GM23338 (cell line): ENCODE measurements around the gene RNASEH2C. TPM values are rescaled to one million over a fixed set of nuclear protein-coding genes. Genes with fewer than 3 reads are reported as not detected.

Experiments used
- polyA plus RNA-seq: library from polyadenylated mRNA; unstranded; fragments of >200 nt; fragmentation: Nextera tagmentation; extraction: Ambion mirVana; gene quantifications from 2 replicates; pipeline ENCODE4 v1.2.1, GENCODE V29; 2016
- small RNA-seq: library from RNA; depleted of rRNA; stranded (forward); fragments of <200 nt; gene quantifications from one replicate; pipeline ENCODE3, GENCODE V24; 2014; ENCODE audit warnings: low replicate concordance
- total RNA-seq: library from RNA; depleted of rRNA; stranded (reverse); fragments of >200 nt; shearing (Covaris generic); gene quantifications from 2 replicates; pipeline ENCODE4 v1.2.3, GENCODE V29; 2014; rRNA removed

RNASEH2C gene
- total and polyA plus RNA-seq, 2 experiments from 2014 or later = 37.8 to 73.2 TPM

Small RNA genes within 50 kb of the gene (small RNA-seq; reads per million reads assigned to genes)
- gene RN7SL309P = not detected

Other genes starting within 250 kb of the RNASEH2C start
- 1,789 and 2,206 TPM in 2 replicates for gene MALAT1, start 221.8 kb downstream of the RNASEH2C start, total RNA-seq
- 4,618 and 6,020 TPM in 2 replicates for gene MALAT1, start 221.8 kb downstream of the RNASEH2C start, polyA plus RNA-seq
- gene SCYL1, start 195.7 kb downstream of the RNASEH2C start, total RNA-seq = 55.1 and 66.1 TPM in 2 replicates
- gene SCYL1, start 195.7 kb downstream of the RNASEH2C start, polyA plus RNA-seq = 52.7 and 61.7 TPM in 2 replicates
- gene LTBP3, start 162.4 kb downstream of the RNASEH2C start, total RNA-seq = 29.2 and 29.8 TPM in 2 replicates
- gene LTBP3, start 162.4 kb downstream of the RNASEH2C start, polyA plus RNA-seq = 9.5 and 11.9 TPM in 2 replicates
- 78.1 and 78.6 TPM in 2 replicates for gene ZNRD2, start 150.3 kb downstream of the RNASEH2C start, total RNA-seq
- 140 and 148 TPM in 2 replicates for gene ZNRD2, start 150.3 kb downstream of the RNASEH2C start, polyA plus RNA-seq
- 16.0 and 18.2 TPM in 2 replicates for gene FAM89B, start 148.3 kb downstream of the RNASEH2C start, total RNA-seq
- 13.0 and 13.9 TPM in 2 replicates for gene FAM89B, start 148.3 kb downstream of the RNASEH2C start, polyA plus RNA-seq
- 10.9 and 12.6 TPM in 2 replicates for gene EHBP1L1, start 144.7 kb downstream of the RNASEH2C start, total RNA-seq
- 1.4 and 2.9 TPM in 2 replicates for gene EHBP1L1, start 144.7 kb downstream of the RNASEH2C start, polyA plus RNA-seq
- gene KCNK7, start 125.0 kb downstream of the RNASEH2C start, total RNA-seq = not detected in 2 replicates
- 0.24 and 0.60 TPM in 2 replicates for gene KCNK7, start 125.0 kb downstream of the RNASEH2C start, polyA plus RNA-seq
- 32.8 and 38.6 TPM in 2 replicates for gene MAP3K11, start 106.6 kb downstream of the RNASEH2C start, total RNA-seq
- 19.8 and 20.8 TPM in 2 replicates for gene MAP3K11, start 106.6 kb downstream of the RNASEH2C start, polyA plus RNA-seq
- 41.2 and 52.2 TPM in 2 replicates for gene PCNX3, start 105.0 kb downstream of the RNASEH2C start, total RNA-seq
- gene PCNX3, start 105.0 kb downstream of the RNASEH2C start, polyA plus RNA-seq = 7.3 and 8.7 TPM in 2 replicates
- 54.6 and 56.7 TPM in 2 replicates for gene SIPA1, start 82.7 kb downstream of the RNASEH2C start, total RNA-seq
- 50.1 and 75.5 TPM in 2 replicates for gene SIPA1, start 82.7 kb downstream of the RNASEH2C start, polyA plus RNA-seq
- 17.0 and 22.8 TPM in 2 replicates for gene RELA, start 57.9 kb downstream of the RNASEH2C start, total RNA-seq
- 12.9 and 18.5 TPM in 2 replicates for gene RELA, start 57.9 kb downstream of the RNASEH2C start, polyA plus RNA-seq
- gene KAT5, start 8.5 kb downstream of the RNASEH2C start, total RNA-seq = 33.3 and 40.4 TPM in 2 replicates
- 34.6 and 34.8 TPM in 2 replicates for gene KAT5, start 8.5 kb downstream of the RNASEH2C start, polyA plus RNA-seq
- 12.5 and 16.1 TPM in 2 replicates for gene AP5B1, start 60.2 kb upstream of the RNASEH2C start, total RNA-seq
- 3.1 TPM in 2 replicates for gene AP5B1, start 60.2 kb upstream of the RNASEH2C start, polyA plus RNA-seq
- gene OVOL1, start 66.3 kb upstream of the RNASEH2C start, total RNA-seq = 3.3 and 5.1 TPM in 2 replicates
- 1.4 and 1.5 TPM in 2 replicates for gene OVOL1, start 66.3 kb upstream of the RNASEH2C start, polyA plus RNA-seq
- 0.49 TPM in 1 of 2 replicates, not detected in the other for gene SNX32, start 113.2 kb upstream of the RNASEH2C start, total RNA-seq
- gene SNX32, start 113.2 kb upstream of the RNASEH2C start, polyA plus RNA-seq = 1.2 and 2.4 TPM in 2 replicates
- 981 and 1,393 TPM in 2 replicates for gene CFL1, start 137.4 kb upstream of the RNASEH2C start, total RNA-seq
- 1,996 and 2,124 TPM in 2 replicates for gene CFL1, start 137.4 kb upstream of the RNASEH2C start, polyA plus RNA-seq
- 35.5 and 48.6 TPM in 2 replicates for gene MUS81, start 139.6 kb upstream of the RNASEH2C start, total RNA-seq
- gene MUS81, start 139.6 kb upstream of the RNASEH2C start, polyA plus RNA-seq = 38.5 and 39.1 TPM in 2 replicates
- 4.5 and 9.4 TPM in 2 replicates for gene EFEMP2, start 152.0 kb upstream of the RNASEH2C start, total RNA-seq
- gene EFEMP2, start 152.0 kb upstream of the RNASEH2C start, polyA plus RNA-seq = 7.4 and 8.0 TPM in 2 replicates
- gene CTSW, start 159.0 kb upstream of the RNASEH2C start, total RNA-seq = not detected in 2 replicates
- gene CTSW, start 159.0 kb upstream of the RNASEH2C start, polyA plus RNA-seq = 0.17 TPM in 1 of 2 replicates, not detected in the other
- 94.3 and 102 TPM in 2 replicates for gene FIBP, start 167.7 kb upstream of the RNASEH2C start, total RNA-seq
- gene FIBP, start 167.7 kb upstream of the RNASEH2C start, polyA plus RNA-seq = 79.0 and 84.4 TPM in 2 replicates
- 57.3 and 66.3 TPM in 2 replicates for gene CCDC85B, start 169.9 kb upstream of the RNASEH2C start, total RNA-seq
- 54.5 and 60.4 TPM in 2 replicates for gene CCDC85B, start 169.9 kb upstream of the RNASEH2C start, polyA plus RNA-seq
- 10.1 and 14.6 TPM in 2 replicates for gene FOSL1, start 179.6 kb upstream of the RNASEH2C start, total RNA-seq
- 17.1 and 20.1 TPM in 2 replicates for gene FOSL1, start 179.6 kb upstream of the RNASEH2C start, polyA plus RNA-seq
- 21.6 and 23.2 TPM in 2 replicates for gene C11orf68, start 198.3 kb upstream of the RNASEH2C start, total RNA-seq
- 16.8 and 18.6 TPM in 2 replicates for gene C11orf68, start 198.3 kb upstream of the RNASEH2C start, polyA plus RNA-seq
- gene DRAP1, start 198.6 kb upstream of the RNASEH2C start, total RNA-seq = 83.0 and 121 TPM in 2 replicates
- gene DRAP1, start 198.6 kb upstream of the RNASEH2C start, polyA plus RNA-seq = 294 and 358 TPM in 2 replicates
- gene TSGA10IP, start 224.7 kb upstream of the RNASEH2C start, total RNA-seq = 1.1 and 2.0 TPM in 2 replicates
- 1.6 and 2.5 TPM in 2 replicates for gene TSGA10IP, start 224.7 kb upstream of the RNASEH2C start, polyA plus RNA-seq
- gene SART1, start 240.9 kb upstream of the RNASEH2C start, total RNA-seq = 43.9 and 55.8 TPM in 2 replicates
- gene SART1, start 240.9 kb upstream of the RNASEH2C start, polyA plus RNA-seq = 91.0 and 105 TPM in 2 replicates